ENCODE data around the gene UBA6.

- TF ChIP-seq ARNT (IDR thresholded peaks at IDR 0.05) (no peak), PKNOX1 (IDR thresholded peaks at IDR 0.05) (no peak), TARDBP (IDR thresholded peaks at IDR 0.05) (no peak), HDGF (IDR thresholded peaks at IDR 0.05; ENCODE audit: borderline replicate concordance) (no peak), FOXA1 (IDR thresholded peaks at IDR 0.05) (no peak)
Measured at GRCh38 chr4:67575232-67576058, 125.5 kb downstream of the UBA6 start.

All from HEK293T (cell line).